ENCODE measurements around the gene MCU.

MCU gene

GRCh38 chr10:72809006-72809405 is 117.1 kb downstream of the MCU start:
- DNase-seq: no peak

- no peak for DNase-seq
Measured at GRCh38 chr10:72810976-72811375, 119.0 kb downstream of the MCU start.

GRCh38 chr10:72812415-72812752 is 120.4 kb downstream of the MCU start:
- no peak for DNase-seq

GRCh38 chr10:72812753-72813430 is 120.9 kb downstream of the MCU start:
- no peak for DNase-seq

GRCh38 chr10:72814099-72814790 is 122.3 kb downstream of the MCU start:
- no peak for DNase-seq

- DNase-seq: no peak
Measured at GRCh38 chr10:72816565-72816964, 124.6 kb downstream of the MCU start.

GRCh38 chr10:72818076-72818475 is 126.1 kb downstream of the MCU start:
- DNase-seq: no peak

GRCh38 chr10:72819053-72819452 is 127.1 kb downstream of the MCU start:
- no peak for DNase-seq

GRCh38 chr10:72821606-72822005 is 129.7 kb downstream of the MCU start:
- DNase-seq: no peak

GRCh38 chr10:72822342-72822986 is 130.5 kb downstream of the MCU start:
- DNase-seq: no peak

GRCh38 chr10:72825163-72825562 is 133.2 kb downstream of the MCU start:
- no peak for DNase-seq

- DNase-seq: no peak
Measured at GRCh38 chr10:72826346-72826745, 134.4 kb downstream of the MCU start.

GRCh38 chr10:72828294-72828693 is 136.4 kb downstream of the MCU start:
- DNase-seq: no peak

- no peak for DNase-seq
Measured at GRCh38 chr10:72830625-72831024, 138.7 kb downstream of the MCU start.

- DNase-seq: no peak
Measured at GRCh38 chr10:72831696-72832409, 139.9 kb downstream of the MCU start.

- DNase-seq: no peak
Measured at GRCh38 chr10:72832701-72833100, 140.8 kb downstream of the MCU start.

GRCh38 chr10:72834183-72834825 is 142.4 kb downstream of the MCU start:
- peak; percentile 42 for DNase-seq

GRCh38 chr10:72840319-72840718 is 148.4 kb downstream of the MCU start:
- no peak for DNase-seq

- DNase-seq: no peak
Measured at GRCh38 chr10:72841487-72841886, 149.5 kb downstream of the MCU start.

GRCh38 chr10:72842164-72842563 is 150.2 kb downstream of the MCU start:
- DNase-seq: no peak

- no peak for DNase-seq
Measured at GRCh38 chr10:72846238-72846637, 154.3 kb downstream of the MCU start.

GRCh38 chr10:72847681-72848080 is 155.7 kb downstream of the MCU start:
- no peak for DNase-seq

GRCh38 chr10:72850861-72851260 is 158.9 kb downstream of the MCU start:
- DNase-seq: no peak

Measured in NCI-H526 treated with DMSO at 0.1 percent for 48 hours (cell line).